Measurements from ENCODE around the gene CPNE6. TPM values are rescaled to one million over a fixed set of nuclear protein-coding genes. Genes with fewer than 3 reads are reported as not detected.

Gene CPNE6
- total RNA-seq, 1 experiment from 2014 or later: not detected

DNA sequence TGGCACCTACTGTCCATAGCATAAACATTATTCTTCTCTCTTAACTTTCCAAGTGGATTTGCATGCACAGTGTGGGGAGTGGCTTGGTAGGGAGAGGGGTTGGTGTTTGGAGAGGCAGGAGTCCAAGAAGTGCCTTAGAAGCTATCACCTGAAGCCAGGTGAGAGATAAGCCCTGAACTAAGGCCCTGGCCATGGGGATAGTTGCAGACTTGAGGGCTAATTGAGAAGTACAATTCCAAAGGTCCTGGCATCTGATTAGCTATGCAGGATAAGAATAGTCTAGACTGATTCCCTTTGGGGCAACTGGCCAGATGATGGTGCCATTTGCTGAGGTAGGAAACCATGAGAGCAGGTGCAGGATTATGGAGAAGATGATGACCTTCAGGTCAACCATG lies 20.7 kb downstream of the CPNE6 start:
- DNase-seq: no peak
- POLR2A ChIA-PET (ENCODE audit: unreplicated experiment): no interaction called here
- peaks cover 12% of the 10 kb centered on the region for H3K79me2 ChIP-seq (ENCODE audit: low read depth)
- BruUV-seq (replicated peaks): no TSS peak
- H3K4me3 ChIP-seq: no peak overlapping the region
- no peaks in the 10 kb centered on the region for H4K20me1 ChIP-seq (ENCODE audit: insufficient read depth)
- no peak overlapping the region for H3K27ac ChIP-seq
- H3K4me2 ChIP-seq: no peak overlapping the region
- H3K27me3 ChIP-seq (ENCODE audit: insufficient read depth, low read depth): no peaks in the 10 kb centered on the region
- 0 out of 2 replicates have a peak, but pooled peaks cover 3% of the 10 kb centered on the region for H3K9me2 ChIP-seq (ENCODE audit: insufficient read depth)
- H3K9me3 ChIP-seq (ENCODE audit: insufficient read depth, low read depth): no peaks in the 10 kb centered on the region
- H3K36me3 ChIP-seq (ENCODE audit: low read depth): no peaks in the 10 kb centered on the region
- TF ChIP-seq EZH2 (IDR thresholded peaks at IDR 0.05; ENCODE audit: low read depth) (no peak), CTCF (conservative IDR thresholded peaks at IDR 0.05) (no peak)
- intact Hi-C loops (cut with micrococcal nuclease; ENCODE audit: unreplicated experiment): loop anchor here (5.0 kb wide), 1 partner anchor 70 kb away; the partner anchor contains the start of gene IRF9
- H3K4me1 ChIP-seq (replicated peaks; ENCODE audit: insufficient read depth): peaks cover 12% of the 10 kb centered on the region
- peaks cover 4% of the 10 kb centered on the region; the same call in 1 of the 2 replicates for H3F3A ChIP-seq (ENCODE audit: insufficient read depth, low read depth)
- H2AFZ ChIP-seq: no peak overlapping the region
- CTCF ChIA-PET: interaction anchor here (0.6 to 0.9 kb wide), 4 partner anchors 34 to 159 kb away, joined by 3 to 7 read pairs (median 4); no protein-coding TSS in a partner anchor

GRCh38 chr14:24092505-24093206 lies 21.3 kb downstream of the CPNE6 start:
- Histone ChIP-seq H3K4me2 (no peak overlapping the region), H3F3A (ENCODE audit: insufficient read depth, low read depth) (peaks cover 4% of the 10 kb centered on the region; the same call in 1 of the 2 replicates), H3K9me3 (ENCODE audit: insufficient read depth, low read depth) (no peaks in the 10 kb centered on the region), H3K79me2 (ENCODE audit: low read depth) (peaks cover 12% of the 10 kb centered on the region), H3K4me3 (no peak overlapping the region), H3K27ac (no peak overlapping the region), H3K36me3 (ENCODE audit: low read depth) (no peaks in the 10 kb centered on the region), H3K9me2 (ENCODE audit: insufficient read depth) (0 out of 2 replicates have a peak, but pooled peaks cover 3% of the 10 kb centered on the region), H3K4me1 (replicated peaks; ENCODE audit: insufficient read depth) (peaks cover 12% of the 10 kb centered on the region), H3K27me3 (ENCODE audit: insufficient read depth, low read depth) (no peaks in the 10 kb centered on the region), H4K20me1 (ENCODE audit: insufficient read depth) (no peaks in the 10 kb centered on the region), H2AFZ (no peak overlapping the region)
- DNase-seq: no peak
- intact Hi-C loops (cut with micrococcal nuclease; ENCODE audit: unreplicated experiment): loop anchor here (5.0 kb wide), 1 partner anchor 70 kb away; the partner anchor contains the start of gene IRF9
- ChIA-PET CTCF (interaction anchor here (0.9 kb wide), 1 partner anchor 34 kb away, joined by 3 read pairs; no protein-coding TSS in a partner anchor), POLR2A (ENCODE audit: unreplicated experiment) (no interaction called here)
- no peak for TF ChIP-seq CTCF (conservative IDR thresholded peaks at IDR 0.05)
- no peak for TF ChIP-seq EZH2 (IDR thresholded peaks at IDR 0.05; ENCODE audit: low read depth)
- no TSS peak for BruUV-seq (replicated peaks)

DNA sequence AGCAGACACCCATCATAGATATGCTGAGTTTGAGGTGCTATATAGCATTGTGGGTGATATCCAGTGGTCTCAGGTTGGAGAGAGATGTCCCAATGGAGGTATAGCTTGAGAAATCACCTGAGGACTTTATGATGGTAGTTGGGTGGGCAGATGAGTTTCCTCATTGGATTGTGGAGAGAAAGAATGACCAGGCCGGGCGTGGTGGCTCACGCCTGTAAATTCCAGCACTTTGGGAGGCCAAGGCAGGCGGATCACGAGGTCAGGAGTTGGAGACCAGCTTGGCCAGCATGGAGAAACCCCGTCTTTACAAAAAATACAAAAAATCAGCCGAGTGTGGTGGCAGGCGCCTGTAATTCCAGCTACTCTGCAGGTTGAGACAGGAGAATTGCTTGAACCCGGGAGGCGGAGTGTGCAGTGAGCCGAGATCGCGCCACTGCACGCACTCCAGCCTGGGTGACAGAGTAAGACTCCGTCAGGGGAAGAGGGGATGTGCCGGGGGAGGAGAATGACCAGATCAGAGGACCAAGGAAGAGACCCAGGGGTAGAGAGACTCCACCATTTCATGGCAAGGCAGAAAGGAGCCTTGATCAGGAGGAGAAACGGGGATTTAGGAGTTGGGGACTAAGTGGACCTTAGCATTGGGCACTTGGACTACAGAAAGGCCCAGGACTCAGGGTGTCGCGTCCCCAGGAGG lies 22.0 kb downstream of the CPNE6 start:
- ChIA-PET POLR2A (ENCODE audit: unreplicated experiment) (interaction anchor here (0.6 to 0.9 kb wide), 7 partner anchors 9 to 490 kb away, joined by 3 to 11 read pairs (median 4); partner anchors contain the start of genes NYNRIN and PSME1), CTCF (interaction anchor here (0.6 to 1.3 kb wide), 6 partner anchors 12 to 604 kb away, joined by 3 to 25 read pairs (median 4); partner anchors contain the start of gene LTB4R2)
- Histone ChIP-seq H3K4me3 (no peak overlapping the region; the same call in 1 of the 2 replicates), H3K4me2 (peak overlapping the region; percentile 52), H3K27me3 (ENCODE audit: insufficient read depth, low read depth) (no peaks in the 10 kb centered on the region), H3K4me1 (replicated peaks; ENCODE audit: insufficient read depth) (peaks cover 12% of the 10 kb centered on the region), H3K27ac (peak overlapping the region; percentile 83), H4K20me1 (ENCODE audit: insufficient read depth) (no peaks in the 10 kb centered on the region), H2AFZ (peak overlapping the region; percentile 68; the same call in 1 of the 2 replicates), H3F3A (ENCODE audit: insufficient read depth, low read depth) (peaks cover 4% of the 10 kb centered on the region; the same call in 1 of the 2 replicates), H3K9me2 (ENCODE audit: insufficient read depth) (0 out of 2 replicates have a peak, but pooled peaks cover 3% of the 10 kb centered on the region), H3K79me2 (ENCODE audit: low read depth) (peaks cover 12% of the 10 kb centered on the region), H3K36me3 (ENCODE audit: low read depth) (no peaks in the 10 kb centered on the region), H3K9me3 (ENCODE audit: insufficient read depth, low read depth) (no peaks in the 10 kb centered on the region)
- intact Hi-C loops (cut with micrococcal nuclease; ENCODE audit: unreplicated experiment): loop anchor here (5.0 kb wide), 1 partner anchor 69 kb away; the partner anchor contains the start of gene IRF9
- TF ChIP-seq CTCF (conservative IDR thresholded peaks at IDR 0.05) (no peak), EZH2 (IDR thresholded peaks at IDR 0.05; ENCODE audit: low read depth) (no peak)
- no peak for DNase-seq
- BruUV-seq (replicated peaks): TSS peak; percentile 78
